K562 (cell line): ENCODE measurements around the gene CRACR2B. TPM values are rescaled to one million over a fixed set of nuclear protein-coding genes. Genes with fewer than 3 reads are reported as not detected.
A peak's percentile ranks its signal among the peaks of the same experiment; 100 is the strongest.

Source experiments
- DDX20 ChIP-seq: fragments of 450-650 bp; IDR thresholded peaks from 2 replicates; pipeline ENCODE4 v1.6.1; 2016; ENCODE audit warnings: missing genetic modification characterization, low read depth, mild to moderate bottlenecking, missing compliant biosample characterization, moderate library complexity
- GABPB1 ChIP-seq: sonication (generic); formaldehyde crosslinking; IDR thresholded peaks from 2 replicates; pipeline ENCODE4 v1.8.0; 2022; ENCODE audit warnings: mild to moderate bottlenecking, missing genetic modification reagents
- GTF2A2 ChIP-seq: IDR thresholded peaks from 2 replicates; pipeline ENCODE4 v1.6.1; 2016; ENCODE audit warnings: mild to moderate bottlenecking, missing genetic modification characterization, missing compliant biosample characterization
- HNRNPH1 ChIP-seq: fragments of 200-400 bp; formaldehyde crosslinking; optimal IDR thresholded peaks from 2 replicates; pipeline ENCODE3; 2017; ENCODE audit warnings: low read depth, mild to moderate bottlenecking, low read length, moderate library complexity
- MBD1 ChIP-seq: fragments of 250-450 bp; sonication (Bioruptor Pico); IDR thresholded peaks from 2 replicates; pipeline ENCODE4 v1.8.0; 2022; ENCODE audit warnings: inconsistent platforms
- PHF21A ChIP-seq: fragments of 450-650 bp; IDR thresholded peaks from 2 replicates; pipeline ENCODE4 v1.6.1; 2017; ENCODE audit warnings: low read depth, borderline replicate concordance
- PURB ChIP-seq: sonication (generic); formaldehyde crosslinking; IDR thresholded peaks from 2 replicates; pipeline ENCODE4 v1.9.0; 2021; ENCODE audit warnings: low read depth, mild to moderate bottlenecking, missing genetic modification reagents
- RBFOX2 ChIP-seq: fragments of 200-400 bp; formaldehyde crosslinking; IDR thresholded peaks from 2 replicates; pipeline ENCODE4 v1.6.1; 2017; ENCODE audit warnings: low read depth, mild to moderate bottlenecking, low read length, moderate library complexity
- REST ChIP-seq, 2 experiments: fragments of 450-650 bp; formaldehyde crosslinking in 1 of 2; IDR thresholded peaks; 2 replicates each; pipeline versions ENCODE4 v1.4.0 to v1.6.1; 2014 to 2020; ENCODE audit warnings: mild to moderate bottlenecking in 2 of 2, borderline replicate concordance in 1 of 2, low read depth in 1 of 2
- SAP30 ChIP-seq: fragments of 200-600 bp; sonication (generic); IDR thresholded peaks from 2 replicates; pipeline ENCODE4 v1.6.1; 2012; ENCODE audit warnings: borderline replicate concordance, low read depth, mild to moderate bottlenecking, moderate library complexity, low read length, control low read depth, inconsistent platforms; ENCODE audit not compliant: insufficient read depth, poor library complexity, severe bottlenecking
- SOX6 ChIP-seq: fragments of 450-650 bp; IDR thresholded peaks from 2 replicates; pipeline ENCODE4 v1.6.1; 2014; ENCODE audit warnings: mild to moderate bottlenecking
- STAT5A ChIP-seq: IDR thresholded peaks from 2 replicates; pipeline ENCODE4 v1.6.1; 2012; ENCODE audit warnings: low read length, inconsistent platforms, borderline replicate concordance
- TRIM28 ChIP-seq: fragments of 450-650 bp; IDR thresholded peaks from 2 replicates; pipeline ENCODE4 v1.6.1; 2017
- ZNF23 ChIP-seq: fragments of 250-450 bp; sonication (Bioruptor Pico); IDR thresholded peaks from 2 replicates; pipeline ENCODE4 v1.4.0; 2020; ENCODE audit warnings: mild to moderate bottlenecking
- ZNF232 ChIP-seq: sonication (generic); formaldehyde crosslinking; IDR thresholded peaks from 2 replicates; pipeline ENCODE4 v1.8.0; 2022; ENCODE audit warnings: mild to moderate bottlenecking, missing genetic modification reagents
- ZNF507 ChIP-seq: conservative IDR thresholded peaks from 2 replicates; pipeline ENCODE4 v1.6.1; 2017; ENCODE audit warnings: missing genetic modification characterization, missing compliant biosample characterization
- ZNF57 ChIP-seq: fragments of 450-650 bp; formaldehyde crosslinking; IDR thresholded peaks from 2 replicates; pipeline ENCODE4 v1.4.0; 2020; ENCODE audit warnings: mild to moderate bottlenecking, moderate library complexity
- ZNF644 ChIP-seq: fragments of 200-800 bp; sonication (Bioruptor generic); IDR thresholded peaks from 2 replicates; pipeline ENCODE4 v1.6.1; 2016; ENCODE audit warnings: low read depth, missing genetic modification characterization, missing compliant biosample characterization
- ZNF77 ChIP-seq: fragments of 250-450 bp; sonication (Bioruptor Pico); IDR thresholded peaks from 2 replicates; pipeline ENCODE4 v1.5.0; 2020
- polyA plus RNA-seq, 8 experiments: library from polyadenylated mRNA; depleted of rRNA in 4 of 8; stranded (reverse) in 5 of 8; unstranded in 3 of 8; fragments of >200 nt; fragmentation: Nextera tagmentation in 2 of 8; fragmentation: Illumina TruSeq in 1 of 8; extraction: Ambion mirVana in 2 of 8; extraction: Trizol in 1 of 8; gene quantifications; 2 replicates each; pipeline versions ENCODE4 v1.2.1 to v1.2.3, GENCODE V29; 2011 to 2014; ENCODE audit warnings: inconsistent platforms in 1 of 8, missing spikeins in 1 of 8
- total RNA-seq, 7 experiments: library from RNA; depleted of rRNA in 6 of 7; stranded (reverse); fragments of >200 nt in 6 of 7; fragmentation: Illumina TruSeq in 2 of 7; extraction: Trizol in 2 of 7; gene quantifications; 2 replicates each; pipeline versions ENCODE4 v1.2.1 to v1.2.3, GENCODE V29; 2011 to 2021; ENCODE audit warnings: low replicate concordance in 1 of 7

CRACR2B gene
- total and polyA plus RNA-seq, 9 of the 15 experiments (the other 6 are each of a cell fraction or from before 2014, with no cell fraction given) = 0.10 to 51.0 (median 6.0) TPM

GRCh38 chr11:809287-810039 is 18.3 kb upstream of the CRACR2B start, which contains the start of gene RPLP2 (continued):
- TF ChIP-seq REST (IDR thresholded peaks at IDR 0.05; ENCODE audit: borderline replicate concordance) = no peak
- peak; percentile 71; the same call in 1 of the 2 replicates for TF ChIP-seq REST (CRISPR knock-in tag; IDR thresholded peaks at IDR 0.05; ENCODE audit: low read depth)
- TF ChIP-seq ZNF644 = peak; percentile 84
- TF ChIP-seq PURB (CRISPR knock-in tag) = no peak
- peak; percentile 96 for TF ChIP-seq RBFOX2
- no peak for TF ChIP-seq PHF21A
- no peak for TF ChIP-seq ZNF507 (tag)
- peak; percentile 86 for TF ChIP-seq SAP30
- no peak for TF ChIP-seq GTF2A2
- no peak for TF ChIP-seq MBD1 (CRISPR knock-in tag)
- TF ChIP-seq GABPB1 (CRISPR knock-in tag) = peak; percentile 100
- no peak for TF ChIP-seq ZNF23 (CRISPR knock-in tag)
- no peak; the same call in 1 of the 2 replicates for TF ChIP-seq SOX6
- TF ChIP-seq ZNF232 = 0 out of 2 replicates have a peak, but pooled peaks have one; percentile 8
- no peak for TF ChIP-seq ZNF57 (CRISPR knock-in tag)
- TF ChIP-seq ZNF77 (CRISPR knock-in tag) = peak; percentile 72; the same call in 1 of the 2 replicates
- TF ChIP-seq HNRNPH1 = no peak
- TF ChIP-seq STAT5A = no peak
- 0 out of 2 replicates have a peak, but pooled peaks have one; percentile 20 for TF ChIP-seq TRIM28
- no peak for TF ChIP-seq DDX20 (tag)
